Nephron (organoid): ENCODE results near the gene CENPC.

Experiments used
- H3K27ac Mint-ChIP-seq, 3 experiments: 2 replicates each; pipeline ENCODE4 v1.8.0; 2020; ENCODE audit warnings: mixed read lengths in 3 of 3, mild to moderate bottlenecking in 2 of 3, moderate library complexity in 1 of 3
- H3K27me3 Mint-ChIP-seq: 2 replicates; pipeline ENCODE4 v1.8.0; 2021; ENCODE audit warnings: low read depth, mild to moderate bottlenecking, moderate library complexity, mixed read lengths
- H3K36me3 Mint-ChIP-seq: 2 replicates; pipeline ENCODE4 v1.8.0; 2020; ENCODE audit warnings: low read depth, mixed read lengths
- H3K4me1 Mint-ChIP-seq: 2 replicates; pipeline ENCODE4 v1.8.0; 2020; ENCODE audit warnings: mixed read lengths
- H3K4me3 Mint-ChIP-seq, 3 experiments: 2 replicates each; pipeline ENCODE4 v1.8.0; 2020; ENCODE audit warnings: mild to moderate bottlenecking in 3 of 3, mixed read lengths in 3 of 3, moderate library complexity in 2 of 3
- H3K9me3 Mint-ChIP-seq: 2 replicates; pipeline ENCODE4 v1.8.0; 2020; ENCODE audit warnings: mixed read lengths
- TF ChIP-seq, protein P1 (sequence below), 3 experiments: fragments of 200-600 bp; sonication (generic); IDR thresholded peaks; one replicate each; pipeline ENCODE4 v1.5.0; 2021; ENCODE audit warnings: antibody characterized with exemption in 3 of 3; ENCODE audit not compliant: unreplicated experiment in 3 of 3

The CENPC gene

DNA sequence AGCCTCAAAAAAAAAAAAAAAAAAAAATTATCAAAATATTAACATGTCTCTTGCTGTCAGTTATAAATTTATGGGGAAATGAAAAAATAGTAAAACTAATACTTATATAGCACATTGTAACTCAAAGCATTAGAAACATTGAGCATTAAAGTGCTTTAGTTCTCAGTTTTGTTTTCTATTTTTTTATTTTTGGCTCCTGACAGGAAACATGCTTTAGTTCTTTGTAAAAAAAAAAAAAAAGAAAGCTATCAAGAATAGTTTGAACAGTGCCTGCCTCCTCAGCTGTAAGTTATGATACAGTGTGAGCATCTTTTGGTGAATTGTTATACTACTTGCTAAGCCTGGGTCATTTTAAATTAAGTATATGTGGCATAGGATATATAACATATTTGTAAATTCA is 5.1 kb upstream of the CENPC start:
- no peaks in the 10 kb centered on the region for H3K9me3 Mint-ChIP-seq
- no peak overlapping the region for H3K27ac Mint-ChIP-seq
- no peak overlapping the region for H3K4me3 Mint-ChIP-seq
- TF ChIP-seq, protein P1, sequence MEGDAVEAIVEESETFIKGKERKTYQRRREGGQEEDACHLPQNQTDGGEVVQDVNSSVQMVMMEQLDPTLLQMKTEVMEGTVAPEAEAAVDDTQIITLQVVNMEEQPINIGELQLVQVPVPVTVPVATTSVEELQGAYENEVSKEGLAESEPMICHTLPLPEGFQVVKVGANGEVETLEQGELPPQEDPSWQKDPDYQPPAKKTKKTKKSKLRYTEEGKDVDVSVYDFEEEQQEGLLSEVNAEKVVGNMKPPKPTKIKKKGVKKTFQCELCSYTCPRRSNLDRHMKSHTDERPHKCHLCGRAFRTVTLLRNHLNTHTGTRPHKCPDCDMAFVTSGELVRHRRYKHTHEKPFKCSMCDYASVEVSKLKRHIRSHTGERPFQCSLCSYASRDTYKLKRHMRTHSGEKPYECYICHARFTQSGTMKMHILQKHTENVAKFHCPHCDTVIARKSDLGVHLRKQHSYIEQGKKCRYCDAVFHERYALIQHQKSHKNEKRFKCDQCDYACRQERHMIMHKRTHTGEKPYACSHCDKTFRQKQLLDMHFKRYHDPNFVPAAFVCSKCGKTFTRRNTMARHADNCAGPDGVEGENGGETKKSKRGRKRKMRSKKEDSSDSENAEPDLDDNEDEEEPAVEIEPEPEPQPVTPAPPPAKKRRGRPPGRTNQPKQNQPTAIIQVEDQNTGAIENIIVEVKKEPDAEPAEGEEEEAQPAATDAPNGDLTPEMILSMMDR (IDR thresholded peaks at IDR 0.05; ENCODE audit: unreplicated experiment in 3 of 3), result no peak
- no peaks in the 10 kb centered on the region for H3K36me3 Mint-ChIP-seq
- no peaks in the 10 kb centered on the region for H3K4me1 Mint-ChIP-seq
- no peaks in the 10 kb centered on the region for H3K27me3 Mint-ChIP-seq

DNA sequence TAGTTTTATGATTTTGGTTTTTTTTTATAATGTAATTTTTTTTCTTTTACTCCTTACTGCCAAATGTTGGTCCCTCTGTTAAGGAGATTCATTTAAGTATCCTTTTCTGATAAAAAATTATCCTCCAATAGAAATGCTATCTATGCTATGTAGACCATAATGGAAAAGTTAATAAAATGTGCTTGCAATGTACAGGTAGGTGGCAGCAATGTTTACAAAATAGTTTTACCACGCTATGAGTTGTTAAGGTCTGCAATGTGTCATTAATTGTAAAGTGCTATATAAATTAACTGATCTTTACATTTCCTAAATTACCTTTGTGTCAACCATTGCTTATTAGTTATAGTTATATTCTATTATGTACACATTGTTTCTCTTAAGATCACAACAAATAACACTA is 3.8 kb upstream of the CENPC start:
- no peaks in the 10 kb centered on the region for H3K36me3 Mint-ChIP-seq
- H3K27ac Mint-ChIP-seq, result no peak overlapping the region
- TF ChIP-seq, protein P1 (IDR thresholded peaks at IDR 0.05; ENCODE audit: unreplicated experiment in 3 of 3), result peak; percentile 18 to 52 (median 29)
- peaks cover under 1% of the 10 kb centered on the region for H3K4me1 Mint-ChIP-seq
- no peak overlapping the region for H3K4me3 Mint-ChIP-seq
- no peaks in the 10 kb centered on the region for H3K27me3 Mint-ChIP-seq
- H3K9me3 Mint-ChIP-seq, result no peaks in the 10 kb centered on the region

DNA sequence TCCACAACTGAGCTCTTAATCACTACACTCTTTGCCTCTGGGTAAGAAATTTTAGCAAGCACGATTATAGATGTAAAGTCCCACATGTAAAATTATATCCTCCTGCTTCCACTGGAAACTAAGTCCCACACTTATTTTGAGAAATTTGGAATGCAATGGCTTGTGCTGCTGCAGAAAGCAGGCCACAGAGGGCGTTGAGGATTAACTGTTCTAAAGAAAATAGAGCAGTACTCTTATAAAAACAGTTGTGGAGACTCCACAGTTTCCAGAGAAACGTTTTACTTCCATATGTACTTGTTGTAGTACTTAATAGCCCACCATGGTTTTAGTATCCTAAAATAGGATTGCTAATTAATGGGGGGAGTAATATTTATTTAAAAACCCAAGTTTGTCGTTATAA is 1.7 kb upstream of the CENPC start:
- peak overlapping the region in 2 of 3 experiments; percentile 30 to 54 for H3K27ac Mint-ChIP-seq
- no peaks in the 10 kb centered on the region for H3K9me3 Mint-ChIP-seq
- peaks cover 7% of the 10 kb centered on the region for H3K4me1 Mint-ChIP-seq
- no peaks in the 10 kb centered on the region for H3K27me3 Mint-ChIP-seq
- TF ChIP-seq, protein P1 (IDR thresholded peaks at IDR 0.05; ENCODE audit: unreplicated experiment in 3 of 3), result no peak
- H3K4me3 Mint-ChIP-seq, result peak overlapping the region; percentile 73 to 82 (median 81)
- H3K36me3 Mint-ChIP-seq, result peaks cover 6% of the 10 kb centered on the region

DNA sequence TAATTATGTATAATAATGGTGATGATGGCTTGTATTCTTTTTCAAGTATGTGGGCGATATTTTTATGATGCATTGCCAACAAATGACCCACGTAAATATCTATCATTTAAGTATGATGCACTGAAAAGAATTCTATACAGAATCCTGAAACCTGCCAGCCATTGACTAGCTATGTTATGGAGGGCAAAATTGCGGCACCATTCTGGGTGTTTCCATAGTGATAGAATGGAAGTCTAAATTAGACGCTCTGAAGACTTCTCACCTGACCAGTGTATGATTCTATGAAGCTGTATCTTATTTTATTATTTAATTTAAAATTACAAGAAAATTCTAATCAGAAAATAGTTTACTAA is 677 bp upstream of the CENPC start:
- Mint-ChIP-seq H3K9me3 (no peaks in the 10 kb centered on the region), H3K27me3 (no peaks in the 10 kb centered on the region), H3K36me3 (peaks cover 14% of the 10 kb centered on the region), H3K27ac (peak overlapping the region in 1 of 3 experiments; percentile 97), H3K4me3 (peak overlapping the region; percentile 98 to 99 (median 99)), H3K4me1 (peaks cover 7% of the 10 kb centered on the region)
- TF ChIP-seq, protein P1 (IDR thresholded peaks at IDR 0.05; ENCODE audit: unreplicated experiment in 3 of 3), result no peak

DNA sequence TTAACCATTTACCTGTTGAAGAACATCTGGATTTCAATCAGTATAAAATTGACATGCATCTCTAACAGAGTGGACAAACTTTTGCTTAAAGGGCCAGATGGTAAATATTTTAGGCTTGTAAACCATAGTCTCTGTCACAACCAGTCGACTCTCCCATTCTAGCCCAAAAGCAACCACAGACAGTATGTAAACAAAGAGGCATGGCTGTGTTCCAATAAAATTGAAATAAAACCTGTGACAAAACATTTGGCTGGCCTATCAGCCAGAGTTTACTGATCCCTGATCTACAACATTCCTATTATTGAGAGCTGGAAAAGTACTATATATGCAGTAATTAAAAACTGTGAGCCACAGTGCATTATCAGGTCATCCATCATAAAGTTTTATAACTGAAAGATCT is 3.2 kb downstream of the CENPC start:
- Mint-ChIP-seq H3K27me3 (no peaks in the 10 kb centered on the region), H3K9me3 (no peaks in the 10 kb centered on the region), H3K27ac (no peak overlapping the region), H3K36me3 (peaks cover 42% of the 10 kb centered on the region), H3K4me3 (no peak overlapping the region), H3K4me1 (peaks cover 7% of the 10 kb centered on the region)
- TF ChIP-seq, protein P1 (IDR thresholded peaks at IDR 0.05; ENCODE audit: unreplicated experiment in 3 of 3), result no peak

DNA sequence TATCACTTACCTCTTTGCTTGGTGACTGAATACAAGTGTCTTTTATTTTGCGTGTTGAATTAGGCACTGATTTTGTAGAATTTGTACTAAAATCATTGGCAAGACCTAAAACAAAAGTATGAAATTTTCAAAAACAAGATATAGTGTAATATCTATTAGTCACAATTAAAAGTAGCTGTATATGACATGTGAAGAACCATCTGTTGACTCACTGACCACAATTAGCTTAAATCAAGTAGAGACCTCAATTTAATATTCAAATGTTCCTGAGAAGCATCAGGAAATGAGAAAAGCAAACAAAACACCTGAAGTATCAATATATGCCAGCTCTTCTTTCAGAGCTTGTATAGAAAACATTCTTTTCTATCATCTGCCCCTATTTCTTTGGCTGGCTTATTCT is 5.5 kb downstream of the CENPC start:
- H3K27ac Mint-ChIP-seq, result no peak overlapping the region
- peaks cover 57% of the 10 kb centered on the region for H3K36me3 Mint-ChIP-seq
- H3K27me3 Mint-ChIP-seq, result no peaks in the 10 kb centered on the region
- H3K4me1 Mint-ChIP-seq, result peaks cover 7% of the 10 kb centered on the region
- no peak overlapping the region for H3K4me3 Mint-ChIP-seq
- TF ChIP-seq, protein P1 (IDR thresholded peaks at IDR 0.05; ENCODE audit: unreplicated experiment in 3 of 3), result no peak
- no peaks in the 10 kb centered on the region for H3K9me3 Mint-ChIP-seq
